ENCODE measurements around the gene SZT2. TPM values are rescaled to one million over a fixed set of nuclear protein-coding genes. Genes with fewer than 3 reads are reported as not detected.
"Not testable (repeated sequence)": the region's sequence is repeated elsewhere in the genome, so short reads cannot be mapped to it uniquely, and the experiment has no call there.

The SZT2 gene
- total RNA-seq, 1 experiment from 2014 or later, result 6.3 TPM

- no peak for DNase-seq (ENCODE audit: low spot score)
Observed at GRCh38 chr1:43363283-43363934, 26.3 kb upstream of the SZT2 start.

- no peak for DNase-seq (ENCODE audit: low spot score)
Observed at GRCh38 chr1:43363935-43364525, 25.7 kb upstream of the SZT2 start.

- no peak for DNase-seq (ENCODE audit: low spot score)
Observed at GRCh38 chr1:43365678-43366077, 24.0 kb upstream of the SZT2 start.

GRCh38 chr1:43366179-43366578 lies 23.5 kb upstream of the SZT2 start:
- no peak for DNase-seq (ENCODE audit: low spot score)

GRCh38 chr1:43366601-43367025 lies 23.1 kb upstream of the SZT2 start:
- DNase-seq (ENCODE audit: low spot score), result no peak

GRCh38 chr1:43367026-43367903 lies 22.4 kb upstream of the SZT2 start:
- DNase-seq (ENCODE audit: low spot score), result peak; percentile 57

GRCh38 chr1:43367904-43368645 lies 21.6 kb upstream of the SZT2 start, which contains the start of gene ELOVL1:
ELOVL1 (minus strand) TSS chr1:43368011; CDS start chr1:43365609, 2,402 bp downstream.
- peak; percentile 76 for DNase-seq (ENCODE audit: low spot score)

- DNase-seq (ENCODE audit: low spot score), result no peak
Observed at GRCh38 chr1:43368646-43369020, 21.1 kb upstream of the SZT2 start.

GRCh38 chr1:43369779-43370178 lies 19.9 kb upstream of the SZT2 start:
- DNase-seq (ENCODE audit: low spot score), result not testable (repeated sequence)

- DNase-seq (ENCODE audit: low spot score), result no peak
Observed at GRCh38 chr1:43370564-43370963, 19.1 kb upstream of the SZT2 start.

- DNase-seq (ENCODE audit: low spot score), result no peak
Observed at GRCh38 chr1:43372172-43372571, 17.5 kb upstream of the SZT2 start.

- DNase-seq (ENCODE audit: low spot score), result peak; percentile 58
Observed at GRCh38 chr1:43373066-43373940, 16.4 kb upstream of the SZT2 start.

- no peak for DNase-seq (ENCODE audit: low spot score)
Observed at GRCh38 chr1:43376723-43377235, 12.9 kb upstream of the SZT2 start.

- DNase-seq (ENCODE audit: low spot score), result no peak
Observed at GRCh38 chr1:43377831-43378230, 11.9 kb upstream of the SZT2 start.

- DNase-seq (ENCODE audit: low spot score), result no peak
Observed at GRCh38 chr1:43379476-43379875, 10.2 kb upstream of the SZT2 start.

GRCh38 chr1:43381612-43382011 lies 8.1 kb upstream of the SZT2 start:
- no peak for DNase-seq (ENCODE audit: low spot score)

GRCh38 chr1:43382027-43382779 lies 7.5 kb upstream of the SZT2 start:
- no peak for DNase-seq (ENCODE audit: low spot score)

- DNase-seq (ENCODE audit: low spot score), result no peak
Observed at GRCh38 chr1:43383449-43383848, 6.2 kb upstream of the SZT2 start.

- DNase-seq (ENCODE audit: low spot score), result no peak
Observed at GRCh38 chr1:43386676-43387075, 3.0 kb upstream of the SZT2 start.
